ENCODE measurements around the gene LRPPRC. TPM values are rescaled to one million over a fixed set of nuclear protein-coding genes. Genes with fewer than 3 reads are reported as not detected.
A peak's percentile ranks its signal among the peaks of the same experiment; 100 is the strongest.

LRPPRC gene
- total RNA-seq, 1 donor from 2014 or later, result 131 TPM

- TF ChIP-seq CTCF (conservative IDR thresholded peaks at IDR 0.05), result peak; percentile 45
Observed at GRCh38 chr2:43898134-43898837, 97.5 kb downstream of the LRPPRC start.

DNA sequence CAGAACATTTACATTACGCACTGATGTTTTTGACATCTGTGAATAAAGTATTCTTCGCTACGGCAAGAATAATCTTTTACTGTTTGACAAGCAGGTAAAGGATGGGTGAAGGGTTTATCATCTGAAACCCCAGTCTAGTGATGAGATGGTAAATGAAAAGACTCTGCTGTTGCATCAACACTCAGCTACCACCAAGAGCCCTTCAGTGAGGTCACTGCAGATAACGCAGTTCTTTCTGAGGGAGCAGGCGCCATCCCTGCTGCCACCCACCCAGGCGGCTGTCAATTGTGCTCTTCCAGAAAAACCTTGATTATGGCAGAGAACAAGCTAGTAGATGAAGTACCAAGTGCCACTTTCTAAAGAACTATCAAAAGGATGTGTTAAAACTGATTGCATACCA, 98.3 kb downstream of the LRPPRC start:
- no peak overlapping the region for H3K27ac Mint-ChIP-seq (ENCODE audit: unreplicated experiment)
- H3K4me1 Mint-ChIP-seq, result no peaks in the 10 kb centered on the region
- TF ChIP-seq CTCF (conservative IDR thresholded peaks at IDR 0.05), result no peak
- no peaks in the 10 kb centered on the region for H3K9me3 Mint-ChIP-seq
- no peak for DNase-seq (ENCODE audit: low read depth, low spot score)
- peaks cover 28% of the 10 kb centered on the region for H3K36me3 Mint-ChIP-seq (ENCODE audit: low read depth)
- no peak overlapping the region for H3K4me3 Mint-ChIP-seq
- no peaks in the 10 kb centered on the region for H3K27me3 Mint-ChIP-seq (ENCODE audit: low read depth)

More at GRCh38 chr2:43898134-43898837, 97.5 kb downstream of the LRPPRC start:
- Mint-ChIP-seq H3K27me3 (ENCODE audit: low read depth) (no peaks in the 10 kb centered on the region), H3K27ac (ENCODE audit: unreplicated experiment) (no peak overlapping the region), H3K9me3 (no peaks in the 10 kb centered on the region), H3K36me3 (ENCODE audit: low read depth) (peaks cover 24% of the 10 kb centered on the region), H3K4me1 (no peaks in the 10 kb centered on the region), H3K4me3 (no peak overlapping the region)
- peak; percentile 12 for DNase-seq (ENCODE audit: low read depth, low spot score)

- no peak for DNase-seq (ENCODE audit: low read depth, low spot score)
- Mint-ChIP-seq H3K4me1 (no peaks in the 10 kb centered on the region), H3K4me3 (no peak overlapping the region), H3K9me3 (no peaks in the 10 kb centered on the region), H3K27ac (ENCODE audit: unreplicated experiment) (no peak overlapping the region), H3K27me3 (ENCODE audit: low read depth) (no peaks in the 10 kb centered on the region), H3K36me3 (ENCODE audit: low read depth) (peaks cover 31% of the 10 kb centered on the region)
- no peak for TF ChIP-seq CTCF (conservative IDR thresholded peaks at IDR 0.05)
Observed at GRCh38 chr2:43896906-43897305, 98.9 kb downstream of the LRPPRC start.

GRCh38 chr2:43894743-43895142, 101.0 kb downstream of the LRPPRC start:
- no peak for TF ChIP-seq CTCF (conservative IDR thresholded peaks at IDR 0.05)

DNA sequence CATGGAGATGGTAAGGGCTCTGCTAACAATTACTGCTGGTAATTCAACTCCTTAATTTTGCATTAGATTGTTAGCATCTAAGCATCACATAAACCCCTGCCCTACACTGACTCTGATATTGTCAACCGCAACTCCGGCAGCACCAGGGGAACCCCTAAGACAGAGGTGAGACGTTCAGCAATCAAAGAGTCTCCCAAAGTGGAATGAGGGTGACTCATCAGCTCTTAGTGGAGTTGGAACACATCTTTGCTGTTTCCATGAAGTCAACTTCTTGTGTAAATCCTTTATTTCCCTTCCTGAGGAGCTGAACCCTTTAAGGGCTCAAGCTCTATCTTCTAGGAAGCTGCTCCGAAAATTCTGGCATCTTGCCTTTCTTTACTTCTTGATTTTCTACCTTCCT, 104.9 kb downstream of the LRPPRC start:
- peak overlapping the region; percentile 55 for H3K27ac Mint-ChIP-seq (ENCODE audit: unreplicated experiment)
- H3K27me3 Mint-ChIP-seq (ENCODE audit: low read depth), result no peaks in the 10 kb centered on the region
- H3K36me3 Mint-ChIP-seq (ENCODE audit: low read depth), result peaks cover 41% of the 10 kb centered on the region
- no peaks in the 10 kb centered on the region for H3K4me1 Mint-ChIP-seq
- no peaks in the 10 kb centered on the region for H3K9me3 Mint-ChIP-seq
- TF ChIP-seq CTCF (conservative IDR thresholded peaks at IDR 0.05), result no peak
- DNase-seq (ENCODE audit: low read depth, low spot score), result no peak
- H3K4me3 Mint-ChIP-seq, result no peak overlapping the region

More at GRCh38 chr2:43894743-43895142, 101.0 kb downstream of the LRPPRC start:
- H3K36me3 Mint-ChIP-seq (ENCODE audit: low read depth), result peaks cover 41% of the 10 kb centered on the region
- no peak overlapping the region for H3K27ac Mint-ChIP-seq (ENCODE audit: unreplicated experiment)
- H3K4me3 Mint-ChIP-seq, result no peak overlapping the region
- H3K4me1 Mint-ChIP-seq, result no peaks in the 10 kb centered on the region
- no peak for DNase-seq (ENCODE audit: low read depth, low spot score)
- H3K27me3 Mint-ChIP-seq (ENCODE audit: low read depth), result no peaks in the 10 kb centered on the region
- H3K9me3 Mint-ChIP-seq, result no peaks in the 10 kb centered on the region
